ENCODE data around the gene ZNF135. TPM values are rescaled to one million over a fixed set of nuclear protein-coding genes. Genes with fewer than 3 reads are reported as not detected.

ZNF135 gene
- total and polyA plus RNA-seq, 2 donors from 2014 or later: 5.6 to 9.7 TPM

GRCh38 chr19:58060231-58060630 lies 1.1 kb downstream of the ZNF135 start:
- TF ChIP-seq CTCF (IDR thresholded peaks at IDR 0.05; ENCODE audit: borderline replicate concordance, extremely low read depth, insufficient read depth): no peak
- no peaks in the 10 kb centered on the region for H3K27me3 ChIP-seq (ENCODE audit: control insufficient read depth, insufficient read depth, low read length)
- peak overlapping the region in 1 of 2 donors; percentile 92 for H3K27ac ChIP-seq (ENCODE audit: low read depth in 2 of 2, low read length in 2 of 2)
- peaks cover 0 to 13% (median 0%) of the 10 kb centered on the region in 3 donors for H3K9me3 ChIP-seq (ENCODE audit: control insufficient read depth in 2 of 3, insufficient read depth in 1 of 3, low read length in 3 of 3)
- peaks cover 0 to 12% (median 0%) of the 10 kb centered on the region in 3 donors for H3K4me1 ChIP-seq (ENCODE audit: control insufficient read depth in 2 of 3, insufficient read depth in 2 of 3, low read depth in 1 of 3, low read length in 3 of 3)
- intact Hi-C loops (cut with DNase I): no loop called here
- H3K36me3 ChIP-seq (ENCODE audit: control insufficient read depth in 2 of 3, insufficient read depth in 3 of 3, low read length in 3 of 3): peaks cover 0 to 8% (median 0%) of the 10 kb centered on the region in 3 donors
- FAIRE-seq (no peak), DNase-seq (peak in 2 of 5 donors; percentile 8 to 59)
- no peak overlapping the region for H3K9ac ChIP-seq (ENCODE audit: low read length in 3 of 3)
- H3K4me3 ChIP-seq (ENCODE audit: low read length in 3 of 3): peak overlapping the region in 2 of 3 donors; percentile 68 to 82

GRCh38 chr19:58063712-58064111 lies 4.6 kb downstream of the ZNF135 start:
- no peak overlapping the region for H3K9ac ChIP-seq (ENCODE audit: low read length in 3 of 3)
- H3K27me3 ChIP-seq (ENCODE audit: control insufficient read depth, insufficient read depth, low read length): no peaks in the 10 kb centered on the region
- FAIRE-seq (no peak), DNase-seq (peak in 1 of 5 donors; percentile 13)
- no peak overlapping the region for H3K27ac ChIP-seq (ENCODE audit: low read depth in 2 of 2, low read length in 2 of 2)
- peaks cover 12 to 43% (median 24%) of the 10 kb centered on the region in 3 donors for H3K9me3 ChIP-seq (ENCODE audit: control insufficient read depth in 2 of 3, insufficient read depth in 1 of 3, low read length in 3 of 3)
- no peak overlapping the region for H3K4me3 ChIP-seq (ENCODE audit: low read length in 3 of 3)
- TF ChIP-seq CTCF (IDR thresholded peaks at IDR 0.05; ENCODE audit: borderline replicate concordance, extremely low read depth, insufficient read depth): no peak
- peaks cover 0 to 8% (median 0%) of the 10 kb centered on the region in 3 donors for H3K4me1 ChIP-seq (ENCODE audit: control insufficient read depth in 2 of 3, insufficient read depth in 2 of 3, low read depth in 1 of 3, low read length in 3 of 3)
- intact Hi-C loops (cut with DNase I): no loop called here
- H3K36me3 ChIP-seq (ENCODE audit: control insufficient read depth in 2 of 3, insufficient read depth in 3 of 3, low read length in 3 of 3): peaks cover 17 to 21% (median 18%) of the 10 kb centered on the region in 3 donors

- Histone ChIP-seq H3K4me1 (ENCODE audit: control insufficient read depth in 2 of 3, insufficient read depth in 2 of 3, low read depth in 1 of 3, low read length in 3 of 3) (no peaks in the 10 kb centered on the region), H3K27me3 (ENCODE audit: control insufficient read depth, insufficient read depth, low read length) (no peaks in the 10 kb centered on the region), H3K9me3 (ENCODE audit: control insufficient read depth in 2 of 3, insufficient read depth in 1 of 3, low read length in 3 of 3) (peaks cover 15 to 62% (median 24%) of the 10 kb centered on the region in 3 donors), H3K9ac (ENCODE audit: low read length in 3 of 3) (no peak overlapping the region), H3K36me3 (ENCODE audit: control insufficient read depth in 2 of 3, insufficient read depth in 3 of 3, low read length in 3 of 3) (peaks cover 17 to 21% (median 18%) of the 10 kb centered on the region in 3 donors), H3K4me3 (ENCODE audit: low read length in 3 of 3) (peak overlapping the region in 2 of 3 donors; percentile 14 to 16), H3K27ac (ENCODE audit: low read depth in 2 of 2, low read length in 2 of 2) (no peak overlapping the region)
- peak in 1 of 5 donors; percentile 10 for DNase-seq
- intact Hi-C loops (cut with DNase I): no loop called here
- FAIRE-seq: no peak
- TF ChIP-seq CTCF (IDR thresholded peaks at IDR 0.05; ENCODE audit: borderline replicate concordance, extremely low read depth, insufficient read depth): no peak
Observed at GRCh38 chr19:58067240-58067912, 8.3 kb downstream of the ZNF135 start.

Measured in kidney (tissue), 14 donors.